Dermis blood vessel endothelial cell (primary cell): Measurements from ENCODE around the gene SLC41A2. TPM values are rescaled to one million over a fixed set of nuclear protein-coding genes. Genes with fewer than 3 reads are reported as not detected.
"Not testable (repeated sequence)": the region's sequence is repeated elsewhere in the genome, so short reads cannot be mapped to it uniquely, and the experiment has no call there.

Experiments used
- DNase-seq: peaks from one replicate; pipeline ENCODE4 v3.0.0; 2010
- total RNA-seq: library from RNA; depleted of rRNA; stranded (reverse); fragments of >200 nt; gene quantifications from 2 replicates; pipeline ENCODE4 v1.2.3, GENCODE V29; 2014

Gene SLC41A2, protein sequence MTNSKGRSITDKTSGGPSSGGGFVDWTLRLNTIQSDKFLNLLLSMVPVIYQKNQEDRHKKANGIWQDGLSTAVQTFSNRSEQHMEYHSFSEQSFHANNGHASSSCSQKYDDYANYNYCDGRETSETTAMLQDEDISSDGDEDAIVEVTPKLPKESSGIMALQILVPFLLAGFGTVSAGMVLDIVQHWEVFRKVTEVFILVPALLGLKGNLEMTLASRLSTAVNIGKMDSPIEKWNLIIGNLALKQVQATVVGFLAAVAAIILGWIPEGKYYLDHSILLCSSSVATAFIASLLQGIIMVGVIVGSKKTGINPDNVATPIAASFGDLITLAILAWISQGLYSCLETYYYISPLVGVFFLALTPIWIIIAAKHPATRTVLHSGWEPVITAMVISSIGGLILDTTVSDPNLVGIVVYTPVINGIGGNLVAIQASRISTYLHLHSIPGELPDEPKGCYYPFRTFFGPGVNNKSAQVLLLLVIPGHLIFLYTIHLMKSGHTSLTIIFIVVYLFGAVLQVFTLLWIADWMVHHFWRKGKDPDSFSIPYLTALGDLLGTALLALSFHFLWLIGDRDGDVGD
- total RNA-seq = 6.7 and 19.4 TPM in 2 replicates

DNA sequence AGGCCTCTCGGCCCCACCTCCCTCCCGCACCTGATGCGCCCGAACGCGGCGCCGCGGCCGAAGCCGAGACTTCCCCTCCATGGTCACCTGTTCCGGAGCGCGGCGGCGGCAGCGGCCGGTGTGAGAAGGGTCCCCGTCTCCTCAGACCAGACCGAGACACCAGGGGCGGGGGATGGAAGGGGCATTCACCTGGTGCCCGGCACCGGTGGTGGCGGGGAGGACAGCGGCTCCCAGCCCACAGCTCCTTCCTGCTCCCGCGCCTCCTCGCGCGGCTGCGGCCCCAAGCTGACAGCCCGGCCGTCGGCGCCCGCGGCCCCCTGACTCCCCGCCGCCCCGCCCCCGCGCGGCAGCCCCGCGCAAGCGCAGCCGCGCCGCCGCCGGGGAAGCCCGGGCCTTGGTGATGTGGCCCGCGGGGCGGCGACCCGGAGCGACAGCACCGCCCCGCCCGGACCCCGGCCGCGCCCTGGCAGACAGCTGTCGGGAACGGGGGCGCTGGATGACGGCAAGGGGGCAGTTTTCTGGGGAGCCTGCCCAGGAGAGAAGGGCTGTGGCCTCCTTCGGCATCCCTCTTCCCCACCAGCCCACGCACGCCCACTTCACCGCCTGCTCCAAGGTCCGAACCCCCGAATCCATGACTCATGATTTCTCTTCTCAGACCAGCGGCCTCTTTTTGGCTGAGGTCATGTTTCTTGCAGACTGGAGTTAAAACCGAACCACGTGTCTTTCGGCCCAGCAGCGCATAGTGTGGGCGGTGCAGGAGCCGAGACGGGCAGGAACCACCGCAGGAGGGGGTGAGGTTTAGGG is at the start of gene SLC41A2:
SLC41A2 (minus strand) TSS at position 290 of the 804 bp plus-strand sequence. CDS start 29,763 bp downstream, outside the sequence.
- peak; percentile 78 for DNase-seq

DNA sequence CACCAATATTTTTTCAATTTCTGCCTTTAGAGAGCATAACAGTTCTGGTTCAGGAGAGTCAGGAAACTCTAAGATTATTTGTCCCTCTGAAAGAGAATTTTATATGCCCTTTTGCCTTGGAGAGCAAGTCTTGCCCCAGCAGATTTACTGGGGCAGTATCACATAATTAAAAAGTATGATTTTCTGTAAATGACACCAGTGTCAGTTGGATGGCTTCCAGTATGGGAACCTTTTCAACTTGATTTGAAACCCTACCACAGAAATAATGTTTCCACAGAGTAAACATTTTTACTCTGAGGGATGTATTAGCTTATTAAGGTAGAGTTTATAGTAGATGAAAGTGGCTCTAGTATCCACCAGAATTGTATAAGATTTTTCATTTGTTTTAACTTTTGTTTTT is 43.4 kb upstream of the SLC41A2 start:
- no peak for DNase-seq

DNA sequence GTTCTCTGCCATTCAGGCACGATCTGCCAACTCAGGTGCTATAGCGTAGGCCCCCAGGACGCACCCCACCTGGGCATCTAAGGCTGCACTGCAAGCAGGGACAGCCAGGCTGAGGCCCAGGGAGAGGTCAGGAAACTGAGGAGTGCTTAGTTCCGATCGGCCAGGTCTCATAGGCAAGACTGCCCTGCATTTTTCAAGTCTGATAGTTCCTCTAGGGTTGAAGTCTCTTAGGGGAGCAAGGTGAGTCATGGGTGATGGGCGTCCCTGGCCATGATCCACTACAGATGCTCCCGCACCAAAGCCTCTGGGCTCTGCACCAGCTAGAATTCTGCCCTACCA is 41.2 kb upstream of the SLC41A2 start:
- no peak for DNase-seq

DNA sequence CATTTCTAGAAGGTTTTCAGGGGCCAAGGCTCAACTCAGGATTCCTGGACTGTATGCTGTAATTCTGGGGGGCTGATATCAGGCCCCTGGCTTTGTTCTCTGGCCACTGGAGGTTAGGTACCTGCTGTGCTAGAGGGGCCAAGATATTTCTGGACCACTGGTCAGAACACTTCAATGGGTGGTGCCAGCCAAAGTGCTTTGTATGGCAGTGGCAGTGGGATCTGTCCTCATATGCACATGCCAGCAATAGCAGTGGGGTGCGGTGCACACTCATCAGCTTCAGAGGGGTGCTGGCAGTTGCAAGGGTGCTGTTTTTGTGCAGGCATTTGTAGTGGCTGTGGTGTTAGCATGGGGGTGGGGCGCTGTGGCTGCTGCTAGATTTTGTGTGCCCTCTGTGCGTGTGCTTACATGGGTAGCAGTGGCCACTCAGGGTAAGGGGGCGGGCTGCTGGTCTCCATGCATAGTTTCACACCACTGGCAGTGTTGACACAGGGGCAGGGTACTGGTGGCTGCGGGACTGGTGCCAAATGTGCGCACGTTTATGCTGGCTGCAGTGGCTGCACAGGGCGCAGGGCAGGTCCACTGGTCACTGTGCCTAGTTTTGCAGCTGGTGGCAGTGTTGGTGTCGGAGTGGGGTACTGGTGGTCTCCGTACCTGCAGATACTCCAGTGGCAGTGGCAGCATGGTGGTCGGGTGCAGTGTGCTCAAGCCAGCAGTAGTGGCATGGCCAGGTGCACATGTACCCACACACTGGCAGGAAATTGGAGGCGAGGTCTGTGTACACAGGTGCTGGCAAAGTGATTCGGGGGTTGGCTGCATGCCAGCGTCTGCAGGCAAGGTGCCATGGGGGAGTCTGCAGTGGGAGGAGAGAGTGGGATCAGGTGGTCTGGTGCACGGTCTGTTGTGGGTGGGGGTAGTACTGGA is 40.6 kb upstream of the SLC41A2 start:
- DNase-seq = no peak

DNA sequence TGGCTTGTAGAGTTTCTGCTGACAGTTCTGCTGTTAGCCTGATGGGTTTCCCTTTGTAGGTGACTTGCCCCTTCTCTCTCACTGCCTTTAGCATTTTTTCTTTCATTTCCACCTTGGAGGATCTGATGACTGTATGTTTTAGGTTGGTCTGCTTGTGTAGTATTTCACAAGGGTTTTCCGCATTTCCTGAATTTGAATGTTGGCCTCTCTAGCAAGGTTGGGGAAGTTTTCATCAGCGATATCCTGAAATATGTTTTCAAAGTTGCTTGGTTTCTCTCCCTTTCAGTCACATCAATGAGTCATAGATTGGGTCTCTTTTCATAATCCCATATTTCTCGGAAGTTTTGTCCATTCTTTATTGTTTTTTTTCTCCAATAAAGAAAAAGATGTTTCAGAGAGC is 39.5 kb upstream of the SLC41A2 start:
- DNase-seq = no peak

DNA sequence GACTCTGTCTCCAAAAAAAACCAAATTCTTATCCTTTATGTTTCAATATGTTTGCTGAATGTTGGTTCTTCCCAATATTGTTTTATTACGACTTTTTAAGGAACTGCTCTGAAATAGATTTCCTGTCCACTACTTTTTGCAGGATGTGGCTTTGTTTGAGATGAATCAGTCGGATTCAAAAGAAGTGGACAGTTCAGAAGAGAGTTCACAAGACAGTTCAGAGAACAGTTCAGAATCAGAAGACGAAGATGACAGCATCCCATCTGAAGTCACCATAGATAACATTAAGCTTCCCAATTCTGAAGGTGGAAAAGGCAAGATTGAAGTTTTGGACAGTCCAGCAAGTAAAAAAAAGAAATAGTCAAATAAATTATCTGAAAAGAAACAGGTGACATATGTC is 36.2 kb upstream of the SLC41A2 start:
- DNase-seq = peak; percentile 38

DNA sequence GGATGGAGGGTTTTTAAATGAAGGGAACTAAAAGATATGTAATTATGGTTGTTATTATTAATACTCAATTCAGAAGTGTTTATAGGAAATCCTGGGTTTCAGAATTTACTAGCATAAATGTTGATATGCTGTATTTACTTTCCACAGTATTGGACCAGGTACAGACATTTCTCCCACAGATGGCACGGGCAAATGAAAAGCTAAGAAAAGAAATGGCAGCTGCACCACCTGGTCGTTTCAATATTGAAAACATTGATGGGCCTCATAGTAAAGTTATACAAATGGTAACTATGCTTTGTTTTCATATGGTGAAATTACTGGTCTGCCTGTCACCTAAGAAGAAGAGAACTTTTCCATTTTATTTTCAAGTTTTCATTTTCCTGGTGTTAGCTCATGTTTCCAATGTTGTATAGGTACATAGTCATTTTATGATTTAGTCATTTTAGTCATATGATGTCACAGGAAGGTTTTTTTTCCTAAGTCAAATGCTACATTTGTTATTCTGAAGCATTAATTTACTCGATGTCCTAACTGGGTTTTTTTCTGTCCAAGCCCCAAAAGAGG is 33.6 kb upstream of the SLC41A2 start:
- no peak for DNase-seq

DNA sequence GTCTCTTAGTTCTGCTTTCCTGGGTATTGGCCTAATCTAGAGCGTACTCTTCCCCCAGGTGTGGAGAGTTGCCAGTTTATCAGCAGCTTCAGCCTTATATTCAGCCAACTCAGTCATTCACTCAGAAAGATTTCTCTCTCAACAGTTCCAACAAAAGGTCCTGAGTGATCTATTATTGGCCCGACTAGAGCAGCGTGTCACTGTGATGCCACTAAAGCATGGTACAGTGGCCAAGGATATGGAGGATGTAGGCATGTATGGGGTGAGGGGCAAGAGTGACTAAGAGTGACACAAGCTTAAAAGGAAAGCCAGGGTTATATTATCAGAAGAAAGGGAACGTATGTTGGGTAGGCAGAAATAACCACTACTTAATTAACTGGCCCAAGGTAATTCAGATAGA is 32.9 kb upstream of the SLC41A2 start:
- DNase-seq = no peak

DNA sequence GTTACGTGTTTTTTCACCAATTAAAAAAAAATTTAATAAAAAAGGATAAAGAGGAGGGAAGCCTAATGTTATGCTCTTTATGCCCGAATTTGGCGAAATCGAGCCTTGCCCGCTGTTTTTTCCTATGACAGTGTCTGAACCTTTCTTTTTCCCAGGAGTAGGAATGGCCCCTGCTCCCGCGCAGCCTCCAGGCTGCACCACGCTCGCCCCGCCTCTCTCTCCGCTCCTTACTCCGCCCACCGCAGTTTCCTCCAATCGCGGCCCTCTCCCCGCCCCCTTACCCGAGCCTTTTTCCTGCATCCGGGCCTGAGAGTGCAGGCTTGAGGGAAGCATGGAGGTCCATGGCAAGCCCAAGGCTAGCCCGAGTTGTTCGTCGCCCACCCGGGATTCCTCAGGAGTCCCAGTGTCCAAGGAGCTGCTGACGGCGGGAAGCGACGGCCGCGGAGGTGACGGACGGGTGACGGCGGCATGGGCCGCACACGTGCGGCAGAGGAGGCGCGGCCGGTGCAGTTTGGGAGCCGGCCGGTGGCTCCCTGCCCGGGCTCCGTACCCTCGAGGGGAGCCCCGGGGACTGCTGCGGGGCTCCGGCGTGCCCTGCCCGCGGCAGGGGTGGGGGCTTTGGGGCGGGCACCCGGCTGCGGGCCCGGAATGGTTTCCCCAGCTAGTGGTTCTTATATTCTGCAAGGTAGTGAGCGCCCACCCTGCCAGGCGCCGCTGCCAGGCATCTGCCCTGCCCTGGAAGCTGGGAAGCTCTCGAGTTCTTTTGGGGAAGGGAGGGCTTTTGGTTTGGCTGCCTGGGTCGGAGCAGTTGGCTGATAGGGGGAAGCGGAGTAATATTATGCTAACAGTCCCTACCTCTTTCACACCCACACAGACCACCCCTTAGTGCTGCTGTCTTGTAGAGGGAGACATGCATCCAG is 28.2 kb upstream of the SLC41A2 start, which contains the start of gene NOPCHAP1:
NOPCHAP1 (plus strand) TSS at position 295 of the 920 bp plus-strand sequence; CDS start at position 332, 37 bp downstream.
- DNase-seq = peak; percentile 90

DNA sequence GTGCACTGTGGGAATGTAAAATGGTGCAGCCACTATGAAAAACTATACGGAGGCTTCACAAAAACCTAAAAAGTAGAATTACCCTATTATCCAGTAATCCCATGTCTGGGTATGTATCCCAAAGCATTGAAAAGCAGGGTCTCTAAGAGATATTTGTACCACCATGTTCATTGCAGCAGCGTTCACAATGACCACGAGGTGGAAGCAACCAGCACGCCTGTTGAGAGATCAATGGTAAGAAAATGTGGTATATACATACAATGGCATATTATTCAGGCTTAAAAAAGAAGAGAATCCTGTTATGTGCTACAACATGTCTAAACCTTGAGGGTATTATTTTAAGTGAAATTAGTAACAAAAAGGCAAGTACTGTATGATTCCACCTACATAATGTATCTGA is 27.1 kb upstream of the SLC41A2 start:
- peak; percentile 10 for DNase-seq

DNA sequence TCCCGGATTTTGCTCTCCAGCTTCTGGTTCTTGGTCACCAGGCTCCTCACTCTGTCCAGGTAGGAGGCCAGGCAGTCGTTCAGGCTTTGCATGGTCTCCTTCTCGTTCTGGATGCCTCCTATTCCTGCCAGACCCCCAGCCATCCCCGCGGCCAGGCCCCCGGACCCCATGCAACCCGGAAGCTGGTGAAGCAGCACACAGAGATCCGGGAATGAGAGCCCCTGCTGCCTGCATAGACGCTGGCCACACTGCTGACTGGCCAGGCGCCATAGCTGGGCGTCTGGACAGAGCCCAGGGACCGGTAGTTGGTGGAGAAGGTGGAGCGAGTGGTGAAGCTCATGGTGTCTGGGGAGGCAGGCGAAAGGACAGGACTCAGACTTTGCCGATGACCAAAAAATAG is 19.6 kb upstream of the SLC41A2 start:
- not testable (repeated sequence) for DNase-seq

DNA sequence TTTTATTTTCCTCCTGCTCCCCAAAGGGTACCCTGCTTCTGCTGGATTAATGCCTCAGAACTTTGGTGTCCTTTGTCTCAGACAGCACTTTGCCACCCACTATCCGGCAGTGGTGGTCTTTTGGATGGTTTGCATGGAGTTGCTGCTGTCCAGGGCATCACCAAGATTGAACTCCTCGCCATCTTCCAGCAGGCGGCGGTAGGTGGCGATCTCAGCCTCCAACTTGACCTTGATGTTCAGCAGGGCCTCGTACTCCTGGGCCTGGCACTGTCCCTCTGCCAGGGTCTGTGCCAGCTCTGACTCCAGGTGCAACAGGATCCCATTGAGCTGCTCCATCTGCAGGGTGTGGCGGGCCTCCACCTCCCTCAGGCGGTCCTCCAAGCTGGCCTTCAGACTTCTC is 18.6 kb upstream of the SLC41A2 start:
- no peak for DNase-seq

DNA sequence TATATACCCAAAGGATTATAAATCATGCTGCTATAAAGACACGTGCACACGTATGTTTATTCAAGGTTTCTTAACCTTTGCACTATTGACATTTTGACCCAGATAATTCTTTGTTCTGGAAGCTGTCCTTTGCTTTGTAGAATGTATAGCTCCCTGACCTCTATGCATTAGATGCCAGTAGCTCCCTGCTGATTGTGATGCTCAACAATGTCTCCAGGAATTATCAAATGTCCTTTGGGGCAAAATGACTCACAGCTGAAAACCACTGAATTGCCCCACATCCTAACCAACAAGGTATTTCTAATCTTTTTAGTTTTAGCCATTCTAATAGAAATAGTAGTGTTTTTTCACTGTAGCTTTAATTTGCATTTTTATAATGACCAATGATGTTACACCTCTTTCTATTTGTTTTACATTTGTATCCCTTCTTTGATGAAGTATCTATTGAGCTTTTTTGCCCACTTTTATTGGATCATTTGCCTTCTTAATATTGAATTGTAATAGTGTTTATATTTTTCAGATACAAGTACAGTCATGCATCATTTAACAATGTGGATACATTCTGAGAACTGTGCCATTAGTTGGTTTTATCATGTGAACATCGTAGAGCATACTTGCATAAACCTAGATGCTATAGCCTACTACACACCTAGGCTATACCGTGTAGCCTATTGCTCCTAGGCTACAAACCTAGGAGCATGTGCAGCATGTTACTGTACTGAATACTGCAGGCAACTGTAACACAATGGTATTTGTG is 17.7 kb upstream of the SLC41A2 start:
- no peak for DNase-seq

DNA sequence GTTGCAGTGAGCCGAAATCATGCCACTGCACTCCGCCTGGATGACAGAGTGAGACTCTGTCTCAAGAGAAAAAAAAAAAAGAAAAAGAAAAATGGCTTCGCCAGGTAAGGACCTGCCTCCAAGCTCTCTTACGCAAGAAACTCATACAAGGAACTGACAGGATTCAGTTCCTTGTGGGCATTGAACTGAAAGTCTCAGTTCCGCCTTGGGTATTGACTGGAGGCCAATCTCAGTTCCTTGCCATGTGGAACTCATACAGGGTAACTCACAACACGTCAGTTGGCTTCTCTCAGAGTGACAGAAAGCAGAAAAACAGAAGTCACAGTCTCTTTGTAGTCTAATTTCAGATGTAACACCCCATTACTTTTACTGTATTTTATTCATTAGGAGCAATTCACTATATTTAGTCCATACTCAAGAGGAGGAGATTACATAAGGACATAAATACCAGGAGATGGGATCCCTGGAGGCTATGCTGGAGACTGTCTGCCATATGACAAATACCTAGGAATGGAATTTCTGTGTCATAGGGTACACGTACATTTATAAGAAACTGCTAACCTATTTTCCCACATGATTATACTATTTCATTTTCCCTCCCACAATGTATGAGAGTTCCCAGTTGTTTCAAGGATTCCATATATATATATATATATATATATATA is 16.7 kb upstream of the SLC41A2 start:
- DNase-seq = no peak

DNA sequence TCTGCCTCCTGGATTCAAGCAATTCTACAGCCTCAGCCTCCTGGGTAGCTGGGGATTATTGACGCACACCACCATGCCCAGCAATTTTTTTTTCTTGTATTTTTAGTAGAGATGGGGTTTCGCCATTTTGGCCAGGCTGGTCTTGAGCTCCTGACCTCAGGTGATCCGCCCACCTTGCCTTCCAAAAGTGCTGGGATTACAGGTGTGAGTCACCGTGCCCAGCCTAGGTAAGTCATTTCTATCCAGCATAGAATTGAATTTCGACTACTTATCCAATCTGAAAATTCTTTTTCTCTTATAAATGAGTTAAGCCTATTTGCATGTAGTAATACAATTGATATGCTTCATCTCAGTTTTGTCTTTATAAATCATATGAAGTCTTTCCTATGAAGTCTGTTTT is 15.2 kb upstream of the SLC41A2 start:
- no peak for DNase-seq

DNA sequence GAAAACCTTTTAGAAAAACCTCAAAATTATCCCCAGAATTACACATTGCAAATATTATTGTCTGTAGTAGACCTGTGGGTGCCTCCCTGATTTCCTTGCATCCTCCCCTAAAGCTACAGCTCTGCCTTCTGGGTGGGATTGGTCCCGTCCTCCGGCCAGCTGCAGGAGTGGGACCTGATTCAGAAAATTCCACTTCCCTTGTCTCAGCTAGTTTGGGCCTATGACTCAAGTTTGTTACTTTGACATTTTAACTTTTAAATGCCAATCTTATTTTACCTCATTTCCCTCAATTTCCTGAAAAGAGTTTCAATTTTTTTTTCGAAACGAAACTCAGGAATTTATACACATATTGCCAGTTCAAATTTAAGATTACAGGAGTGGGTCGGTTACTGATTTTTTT is 13.2 kb upstream of the SLC41A2 start:
- DNase-seq = no peak

DNA sequence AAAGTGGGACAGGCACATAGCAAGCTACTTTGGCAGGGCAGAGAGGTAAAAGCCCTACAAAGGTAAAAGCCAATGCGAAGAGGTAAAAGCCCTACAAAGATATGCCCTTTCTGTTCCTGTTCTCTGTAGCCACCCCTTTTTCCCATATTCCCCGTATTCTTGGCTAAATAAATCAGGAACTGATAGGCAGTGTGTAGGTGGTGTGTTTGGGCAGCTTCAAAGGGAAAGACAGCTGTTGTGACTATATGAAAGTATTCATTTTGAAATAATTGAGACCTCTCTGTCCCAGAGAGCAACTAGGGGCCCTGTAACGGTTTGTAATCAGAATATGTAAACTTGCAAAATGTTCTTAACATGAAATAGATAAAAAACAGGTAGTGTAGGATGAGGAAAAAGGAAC is 11.3 kb upstream of the SLC41A2 start:
- no peak for DNase-seq

DNA sequence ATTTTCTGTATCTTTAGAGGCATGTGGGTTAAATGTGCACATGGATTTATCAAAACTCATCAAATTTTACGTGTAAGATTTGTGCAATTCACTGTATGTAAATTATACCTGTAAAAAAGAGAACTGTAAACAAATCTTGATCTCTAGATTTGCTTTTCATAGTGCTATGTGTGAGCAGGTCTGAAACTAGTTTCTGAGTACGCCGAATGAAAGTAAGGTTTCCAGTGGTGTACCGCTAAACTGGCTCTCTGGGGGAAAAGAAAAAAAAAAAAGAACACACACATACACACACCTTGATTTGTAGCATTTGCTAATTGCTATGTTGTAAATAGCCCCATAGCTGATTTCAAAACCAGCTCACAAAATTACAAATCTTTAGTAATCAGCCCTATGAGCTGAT is 8.6 kb upstream of the SLC41A2 start:
- no peak for DNase-seq

DNA sequence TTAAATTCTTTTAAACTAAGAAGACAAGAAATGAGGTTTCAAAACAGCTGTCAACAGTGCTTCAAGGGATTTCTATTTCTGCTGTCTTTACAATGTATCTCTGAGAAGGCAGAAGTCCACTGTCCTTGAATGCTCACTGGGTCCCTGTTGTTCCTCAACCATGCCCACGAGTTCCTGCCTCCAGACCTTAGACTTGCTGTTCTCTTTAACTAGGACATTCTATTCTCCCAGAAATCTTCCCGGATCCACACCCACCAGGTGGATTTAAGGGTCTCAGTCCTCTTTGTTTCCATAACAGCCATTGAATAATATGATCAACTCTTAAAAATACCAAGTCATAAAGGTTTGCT is 6.7 kb upstream of the SLC41A2 start:
- no peak for DNase-seq
